Left lung (tissue), 10 donors: ENCODE data around the gene TSPOAP1. TPM values are rescaled to one million over a fixed set of nuclear protein-coding genes. Genes with fewer than 3 reads are reported as not detected.

Experiments used
- ATAC-seq: fragments of 200-7000 bp; cut with Tn5 transposase; one replicate; pipeline ENCODE4 v1.9.1; 2020; ENCODE audit warnings: moderate library complexity
- DNase-seq, 4 donors: peaks; one replicate each; pipeline ENCODE4 v3.0.0-alpha.2; 2013 to 2020
- H3K27ac ChIP-seq, 2 donors: fragments of 200-600 bp; sonication (generic) in 1 of 2; one replicate each; pipeline versions ENCODE4 v1.5.0 to v1.8.0; 2020 to 2021
- H3K27me3 ChIP-seq, 2 donors: fragments of 200-600 bp; sonication (generic) in 1 of 2; one replicate each; pipeline versions ENCODE4 v1.5.0 to v1.8.0; 2020 to 2021
- H3K36me3 ChIP-seq, 2 donors: fragments of 200-600 bp; sonication (generic) in 1 of 2; one replicate each; pipeline versions ENCODE4 v1.5.0 to v1.8.0; 2020 to 2021
- H3K4me1 ChIP-seq, 2 donors: fragments of 200-600 bp; one replicate each; pipeline ENCODE4 v1.8.0; 2021
- H3K4me3 ChIP-seq, 2 donors: fragments of 200-600 bp; sonication (generic) in 1 of 2; one replicate each; pipeline versions ENCODE4 v1.5.0 to v1.8.0; 2020 to 2021; ENCODE audit warnings: mild to moderate bottlenecking in 1 of 2
- H3K9me3 ChIP-seq, 2 donors: fragments of 200-600 bp; sonication (generic) in 1 of 2; one replicate each; pipeline versions ENCODE4 v1.5.0 to v1.8.0; 2020 to 2021
- intact Hi-C, 2 donors: fragments of 100-400 bp; cut with DNase I; formaldehyde crosslinking; loops; one replicate each; pipeline versions ENCODE4 v1.11.2 to v1.14.2; 2022
- polyA plus RNA-seq, 6 donors: library from polyadenylated mRNA; unstranded; fragments of 120-200 nt; gene quantifications; one replicate each; pipeline ENCODE4 v1.2.1, GENCODE V29; 2013; ENCODE audit not compliant: insufficient read length in 6 of 6
- total RNA-seq, 2 donors: library from RNA; stranded (reverse); fragmentation: NEBNext Ultra II Directional; extraction: Animal tissue kit (Norgen Biotek cat#: 25700); gene quantifications; one replicate each; pipeline ENCODE4 v1.2.1, GENCODE V29; 2021
- TF ChIP-seq, protein P1 (sequence below), 2 donors: fragments of 200-600 bp; sonication (generic) in 1 of 2; IDR thresholded peaks; one replicate each; pipeline versions ENCODE4 v1.5.0 to v1.8.0; 2021; ENCODE audit warnings: antibody characterized with exemption in 2 of 2
- donor health status: DM: no; HTN: yes; CAD: no.
- donor health status: DM: no; HTN: no; CAD: no.

The TSPOAP1 gene
- total and polyA plus RNA-seq, 8 donors, result 7.9 to 65.0 (median 52.7) TPM

GRCh38 chr17:58317421-58318064, 11.1 kb downstream of the TSPOAP1 start:
- intact Hi-C loops, result loop anchor here in 1 of 2 donors (10.0 kb wide), 1 partner anchor 127 kb away; no protein-coding TSS in a partner anchor
- Histone ChIP-seq H3K4me1 (peaks cover 0 to 5% of the 10 kb centered on the region in 2 donors), H3K4me3 (no peak overlapping the region), H3K27me3 (no peaks in the 10 kb centered on the region), H3K9me3 (no peaks in the 10 kb centered on the region), H3K27ac (no peak overlapping the region), H3K36me3 (no peaks in the 10 kb centered on the region)
- peak; percentile 85 for ATAC-seq
- DNase-seq, result no peak
- TF ChIP-seq, protein P1, sequence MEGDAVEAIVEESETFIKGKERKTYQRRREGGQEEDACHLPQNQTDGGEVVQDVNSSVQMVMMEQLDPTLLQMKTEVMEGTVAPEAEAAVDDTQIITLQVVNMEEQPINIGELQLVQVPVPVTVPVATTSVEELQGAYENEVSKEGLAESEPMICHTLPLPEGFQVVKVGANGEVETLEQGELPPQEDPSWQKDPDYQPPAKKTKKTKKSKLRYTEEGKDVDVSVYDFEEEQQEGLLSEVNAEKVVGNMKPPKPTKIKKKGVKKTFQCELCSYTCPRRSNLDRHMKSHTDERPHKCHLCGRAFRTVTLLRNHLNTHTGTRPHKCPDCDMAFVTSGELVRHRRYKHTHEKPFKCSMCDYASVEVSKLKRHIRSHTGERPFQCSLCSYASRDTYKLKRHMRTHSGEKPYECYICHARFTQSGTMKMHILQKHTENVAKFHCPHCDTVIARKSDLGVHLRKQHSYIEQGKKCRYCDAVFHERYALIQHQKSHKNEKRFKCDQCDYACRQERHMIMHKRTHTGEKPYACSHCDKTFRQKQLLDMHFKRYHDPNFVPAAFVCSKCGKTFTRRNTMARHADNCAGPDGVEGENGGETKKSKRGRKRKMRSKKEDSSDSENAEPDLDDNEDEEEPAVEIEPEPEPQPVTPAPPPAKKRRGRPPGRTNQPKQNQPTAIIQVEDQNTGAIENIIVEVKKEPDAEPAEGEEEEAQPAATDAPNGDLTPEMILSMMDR (IDR thresholded peaks at IDR 0.05), result peak; percentile 50 to 68

- DNase-seq, result peak in 1 of 4 donors; percentile 37
- no peaks in the 10 kb centered on the region for H3K36me3 ChIP-seq
- no peak for ATAC-seq
Observed at GRCh38 chr17:58316260-58316960, 12.2 kb downstream of the TSPOAP1 start.

GRCh38 chr17:58315750-58316149, 12.8 kb downstream of the TSPOAP1 start:
- DNase-seq (no peak), ATAC-seq (no peak)
- peaks cover 0 to 5% of the 10 kb centered on the region in 2 donors for H3K4me1 ChIP-seq
- H3K4me3 ChIP-seq, result no peak overlapping the region
- no peaks in the 10 kb centered on the region for H3K36me3 ChIP-seq
- H3K27me3 ChIP-seq, result no peaks in the 10 kb centered on the region
- H3K27ac ChIP-seq, result no peak overlapping the region
- TF ChIP-seq, protein P1 (IDR thresholded peaks at IDR 0.05), result no peak
- intact Hi-C loops, result loop anchor here in 1 of 2 donors (10.0 kb wide), 1 partner anchor 129 kb away; no protein-coding TSS in a partner anchor
- no peaks in the 10 kb centered on the region for H3K9me3 ChIP-seq

More at GRCh38 chr17:58316260-58316960, 12.2 kb downstream of the TSPOAP1 start:
- TF ChIP-seq, protein P1 (IDR thresholded peaks at IDR 0.05), result no peak
- Histone ChIP-seq H3K27me3 (no peaks in the 10 kb centered on the region), H3K4me3 (no peak overlapping the region), H3K9me3 (no peaks in the 10 kb centered on the region), H3K27ac (no peak overlapping the region), H3K4me1 (peaks cover 0 to 5% of the 10 kb centered on the region in 2 donors)
- intact Hi-C loops, result loop anchor here in 1 of 2 donors (10.0 kb wide), 1 partner anchor 128 kb away; no protein-coding TSS in a partner anchor

DNA sequence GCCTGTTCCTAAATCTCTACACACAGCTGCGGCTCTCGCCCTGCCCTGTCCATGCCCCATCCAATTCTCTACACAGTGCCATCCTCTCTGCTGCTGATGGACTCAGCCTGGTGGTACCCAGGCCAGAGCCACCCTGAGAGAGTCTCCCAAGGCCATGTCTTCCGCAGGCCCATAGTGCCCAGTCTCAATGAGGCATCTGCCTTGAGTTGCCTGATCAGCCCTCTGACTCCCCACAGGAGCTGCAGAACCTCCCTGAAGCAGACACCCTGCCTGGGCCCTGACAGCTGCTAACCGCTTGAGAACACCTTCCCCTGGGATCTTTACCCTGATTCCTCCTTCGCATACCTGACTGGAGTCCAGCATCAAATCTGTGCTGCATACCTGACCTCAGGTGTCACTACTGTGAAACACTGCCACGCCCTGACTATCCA, 13.3 kb downstream of the TSPOAP1 start:
- H3K27ac ChIP-seq, result no peak overlapping the region
- no peak overlapping the region for H3K4me3 ChIP-seq
- peaks cover 0 to 5% of the 10 kb centered on the region in 2 donors for H3K4me1 ChIP-seq
- no peaks in the 10 kb centered on the region for H3K9me3 ChIP-seq
- intact Hi-C loops, result loop anchor here in 1 of 2 donors (10.0 kb wide), 1 partner anchor 130 kb away; no protein-coding TSS in a partner anchor
- no peaks in the 10 kb centered on the region for H3K27me3 ChIP-seq
- TF ChIP-seq, protein P1 (IDR thresholded peaks at IDR 0.05), result no peak
- H3K36me3 ChIP-seq, result no peaks in the 10 kb centered on the region
- ATAC-seq, result no peak
- DNase-seq, result no peak

DNA sequence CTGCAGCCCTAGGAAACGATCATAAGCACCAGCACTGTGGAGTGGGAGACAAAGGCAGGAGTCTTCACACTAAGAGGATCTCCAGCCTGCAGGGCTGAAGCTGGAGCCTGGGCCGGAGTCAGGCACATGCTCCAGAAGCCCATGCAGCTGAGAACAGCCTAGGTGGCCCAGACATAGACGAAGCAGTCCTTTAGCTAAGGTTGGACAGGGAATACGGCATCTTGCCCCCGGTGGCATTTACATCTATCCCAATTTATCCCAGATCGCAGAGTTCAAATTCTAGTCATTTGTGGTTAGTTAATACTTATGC, 13.9 kb downstream of the TSPOAP1 start:
- TF ChIP-seq, protein P1 (IDR thresholded peaks at IDR 0.05), result no peak
- Histone ChIP-seq H3K9me3 (no peaks in the 10 kb centered on the region), H3K4me3 (no peak overlapping the region), H3K36me3 (no peaks in the 10 kb centered on the region), H3K27ac (no peak overlapping the region), H3K4me1 (peaks cover 0 to 5% of the 10 kb centered on the region in 2 donors), H3K27me3 (no peaks in the 10 kb centered on the region)
- ATAC-seq (no peak), DNase-seq (no peak)
- intact Hi-C loops, result loop anchor here in 1 of 2 donors (10.0 kb wide), 1 partner anchor 130 kb away; no protein-coding TSS in a partner anchor
